Prostate gland (tissue), 2 donors: ENCODE results near the gene ROBO4.

ENCODE experiments used
- CTCF ChIP-seq, 4 experiments: fragments of 200-600 bp in 2 of 4; fragments of 450-650 bp in 2 of 4; sonication (generic) in 2 of 4; IDR thresholded peaks; 1 replicate in 3 of 4; 2 replicates in 1 of 4; pipeline ENCODE4 v1.5.1; 2016 to 2019; ENCODE audit warnings: antibody characterized with exemption in 4 of 4, mild to moderate bottlenecking in 2 of 4, moderate library complexity in 2 of 4
- POLR2A ChIP-seq: fragments of 450-650 bp; IDR thresholded peaks from one replicate; pipeline ENCODE4 v1.6.1; 2016; ENCODE audit warnings: antibody characterized with exemption, mild to moderate bottlenecking

GRCh38 chr11:124880958-124881357, 16.7 kb downstream of the ROBO4 start:
- no peak for TF ChIP-seq CTCF (IDR thresholded peaks at IDR 0.05)
- no peak for TF ChIP-seq POLR2A
